VCaP (cell line): ENCODE results near the gene RNF227.

ENCODE experiments used
- H3K27ac ChIP-seq: fragments of 450-650 bp; 2 replicates; pipeline ENCODE4 v1.5.1; 2017
- TF ChIP-seq, protein P1 (sequence below): fragments of 450-650 bp; conservative IDR thresholded peaks from 2 replicates; pipeline ENCODE4 v1.5.1; 2017; ENCODE audit warnings: mild to moderate bottlenecking, moderate library complexity

The RNF227 gene

DNA sequence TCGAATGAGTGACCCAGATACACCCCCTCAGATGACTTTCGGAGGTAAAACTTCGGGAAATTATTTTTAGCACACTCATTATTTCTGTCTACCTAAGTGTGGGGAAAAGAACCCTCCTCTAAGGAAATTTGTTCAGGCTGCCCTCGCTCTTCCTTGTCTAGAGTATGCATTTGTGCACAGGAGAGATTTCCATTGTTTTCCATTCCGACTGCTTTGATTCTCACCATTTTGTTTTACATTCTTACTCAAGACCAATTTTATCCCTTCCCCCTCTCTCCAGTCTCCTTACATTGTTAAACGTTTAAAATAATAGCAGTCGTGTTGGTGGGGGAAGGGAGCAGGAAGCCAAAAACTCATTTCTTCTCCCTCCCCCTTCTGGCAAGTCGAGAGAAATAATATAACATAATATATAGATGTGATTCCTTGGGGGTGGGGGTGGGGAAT, 29.0 kb downstream of the RNF227 start:
- peak overlapping the region; percentile 97 for H3K27ac ChIP-seq
- TF ChIP-seq, protein P1, sequence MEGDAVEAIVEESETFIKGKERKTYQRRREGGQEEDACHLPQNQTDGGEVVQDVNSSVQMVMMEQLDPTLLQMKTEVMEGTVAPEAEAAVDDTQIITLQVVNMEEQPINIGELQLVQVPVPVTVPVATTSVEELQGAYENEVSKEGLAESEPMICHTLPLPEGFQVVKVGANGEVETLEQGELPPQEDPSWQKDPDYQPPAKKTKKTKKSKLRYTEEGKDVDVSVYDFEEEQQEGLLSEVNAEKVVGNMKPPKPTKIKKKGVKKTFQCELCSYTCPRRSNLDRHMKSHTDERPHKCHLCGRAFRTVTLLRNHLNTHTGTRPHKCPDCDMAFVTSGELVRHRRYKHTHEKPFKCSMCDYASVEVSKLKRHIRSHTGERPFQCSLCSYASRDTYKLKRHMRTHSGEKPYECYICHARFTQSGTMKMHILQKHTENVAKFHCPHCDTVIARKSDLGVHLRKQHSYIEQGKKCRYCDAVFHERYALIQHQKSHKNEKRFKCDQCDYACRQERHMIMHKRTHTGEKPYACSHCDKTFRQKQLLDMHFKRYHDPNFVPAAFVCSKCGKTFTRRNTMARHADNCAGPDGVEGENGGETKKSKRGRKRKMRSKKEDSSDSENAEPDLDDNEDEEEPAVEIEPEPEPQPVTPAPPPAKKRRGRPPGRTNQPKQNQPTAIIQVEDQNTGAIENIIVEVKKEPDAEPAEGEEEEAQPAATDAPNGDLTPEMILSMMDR = no peak

DNA sequence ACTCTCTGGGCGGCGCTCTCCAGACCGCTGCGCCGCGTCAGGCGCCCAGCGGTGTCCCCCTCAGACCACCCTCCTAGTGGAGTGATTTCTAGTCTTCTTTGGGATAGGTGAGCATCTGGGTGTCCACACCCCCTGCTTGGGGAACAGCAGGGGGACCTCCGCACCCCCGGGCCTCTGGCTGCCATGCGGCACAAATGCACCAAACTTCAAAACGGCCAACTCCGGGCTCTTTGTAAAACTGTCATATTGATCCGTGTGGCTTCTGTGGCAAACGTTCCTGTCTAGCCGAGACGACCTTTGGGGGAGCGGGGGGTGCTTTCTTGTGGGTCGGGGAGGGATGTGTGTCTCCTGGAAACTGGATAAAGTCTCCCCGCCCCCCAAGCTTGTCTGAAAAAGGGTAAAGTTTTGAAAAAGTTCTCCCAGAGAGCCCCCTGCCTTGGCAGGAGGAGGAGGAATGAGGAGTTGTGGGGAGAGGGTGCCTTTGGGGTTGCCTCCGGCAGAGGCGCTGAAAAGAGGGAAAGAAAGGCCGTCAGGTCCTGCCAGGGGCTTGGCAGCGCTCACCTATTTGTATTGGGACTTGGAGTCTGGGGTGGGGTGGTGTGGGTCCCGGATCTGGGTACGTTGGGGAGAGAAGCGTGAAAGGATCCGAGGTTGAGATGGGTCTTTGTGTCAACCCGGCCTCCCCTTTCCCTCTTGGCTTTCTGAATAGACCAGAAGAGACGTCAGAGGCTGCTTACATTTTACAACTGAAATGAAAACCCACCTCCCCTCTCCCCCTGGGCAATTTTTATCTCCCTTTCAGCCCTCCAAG, 29.7 kb downstream of the RNF227 start:
- TF ChIP-seq, protein P1 = no peak
- H3K27ac ChIP-seq = peak overlapping the region; percentile 97

DNA sequence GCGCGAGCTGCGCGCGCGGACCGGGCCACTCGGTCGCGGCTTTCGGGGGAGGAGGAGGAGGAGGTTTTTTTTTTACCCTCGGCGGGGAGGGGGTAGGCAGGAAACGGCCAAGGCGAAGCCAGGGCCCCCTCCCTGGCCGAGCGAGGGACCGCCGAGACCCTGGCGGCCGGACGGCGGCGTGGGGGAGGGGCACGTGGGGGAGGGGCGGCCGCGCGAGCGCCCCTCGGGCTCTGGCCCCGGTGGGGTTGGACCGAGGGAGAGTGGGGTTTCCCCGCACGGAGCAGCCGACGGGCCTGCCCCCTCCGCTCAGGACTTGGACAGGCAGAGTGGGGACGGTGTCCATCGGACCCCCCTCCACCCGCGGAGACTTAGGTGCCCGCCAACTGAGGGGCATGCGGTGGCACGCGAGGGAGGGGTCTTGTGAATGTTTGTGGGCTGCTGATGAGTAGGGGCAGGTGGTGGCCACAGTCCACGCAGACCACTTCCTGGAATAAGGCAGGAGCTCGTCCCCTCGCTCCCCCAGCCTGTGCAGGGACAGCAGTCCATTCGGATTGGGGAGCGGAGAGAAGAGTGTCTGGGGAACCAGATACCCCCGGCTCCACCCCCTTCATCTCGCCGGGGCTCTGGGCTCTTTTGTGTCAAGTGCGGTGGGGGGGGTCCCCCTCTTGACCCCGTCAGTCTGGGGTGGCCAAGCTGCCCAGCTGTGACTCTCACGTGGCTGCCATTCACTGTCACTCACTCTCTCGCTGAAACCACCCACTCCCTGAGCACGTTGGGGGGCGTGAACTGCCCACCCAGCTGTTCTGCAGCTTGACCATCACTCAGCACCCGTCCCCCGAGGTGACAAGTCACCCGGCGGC, 30.5 kb downstream of the RNF227 start:
- peak overlapping the region; percentile 97 for H3K27ac ChIP-seq
- TF ChIP-seq, protein P1 = no peak

DNA sequence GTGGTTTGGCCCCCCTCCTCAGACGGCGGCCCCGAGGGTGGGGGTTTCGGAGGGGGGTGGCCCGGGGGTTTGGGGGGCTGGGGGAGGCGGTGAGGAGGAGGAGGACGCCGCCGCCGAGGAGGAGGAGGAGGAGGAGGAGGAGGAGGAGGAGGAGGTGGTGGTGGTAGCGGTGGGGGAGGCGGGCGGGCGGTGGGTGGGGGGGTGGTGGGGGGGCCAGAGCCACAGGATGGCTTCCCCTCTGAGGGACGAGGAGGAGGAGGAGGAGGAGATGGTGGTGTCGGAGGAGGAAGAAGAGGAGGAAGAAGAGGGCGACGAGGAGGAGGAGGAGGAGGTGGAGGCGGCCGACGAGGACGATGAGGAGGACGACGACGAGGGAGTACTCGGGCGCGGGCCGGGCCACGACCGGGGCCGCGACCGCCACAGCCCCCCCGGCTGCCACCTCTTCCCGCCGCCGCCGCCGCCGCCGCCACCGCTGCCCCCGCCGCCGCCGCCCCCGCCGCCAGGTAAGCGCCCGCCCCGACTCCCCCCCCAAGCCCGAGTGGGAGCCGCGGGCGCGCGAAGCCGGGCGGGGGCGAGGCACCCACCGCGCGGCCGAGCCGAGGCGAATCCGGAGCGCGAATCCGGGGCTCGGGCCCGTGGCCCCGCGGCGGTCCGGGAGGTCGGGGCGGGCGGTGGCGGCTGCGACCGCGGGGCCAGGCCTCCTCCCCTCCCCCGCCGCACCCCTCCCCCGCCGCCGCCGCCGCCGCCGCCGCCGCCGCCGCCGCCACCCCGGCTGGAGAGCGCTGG, 31.3 kb downstream of the RNF227 start:
- TF ChIP-seq, protein P1 = no peak
- peak overlapping the region; percentile 97 for H3K27ac ChIP-seq

DNA sequence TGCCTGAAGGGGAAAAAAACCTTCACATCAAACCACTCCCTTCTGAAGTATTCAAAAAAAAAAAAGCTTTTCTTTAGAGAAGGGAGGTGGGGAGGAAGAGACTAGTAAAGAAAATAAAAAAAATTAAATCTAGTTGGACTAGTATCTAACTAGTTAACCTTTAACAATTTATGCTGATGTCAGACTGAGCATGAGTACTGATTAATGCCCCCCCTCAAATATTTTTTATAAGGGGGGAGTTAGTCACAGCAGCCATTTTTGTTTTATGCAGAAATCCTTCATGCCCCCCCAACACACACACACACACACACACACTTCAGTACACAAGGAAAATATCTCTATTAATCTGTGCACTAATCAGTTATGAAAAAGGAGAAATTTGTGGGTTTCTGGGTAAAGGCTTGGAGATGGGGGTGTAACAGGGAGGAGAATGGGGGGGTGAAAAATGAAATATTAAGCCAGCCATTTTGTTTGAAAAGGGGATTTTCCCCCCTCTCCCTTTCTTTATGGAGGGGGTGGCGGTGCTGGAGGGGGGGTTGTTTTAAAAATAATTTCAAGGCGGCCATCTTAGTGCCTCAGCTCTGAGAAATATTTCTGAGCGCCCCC, 32.2 kb downstream of the RNF227 start:
- peak overlapping the region; percentile 97 for H3K27ac ChIP-seq
- TF ChIP-seq, protein P1 = no peak

DNA sequence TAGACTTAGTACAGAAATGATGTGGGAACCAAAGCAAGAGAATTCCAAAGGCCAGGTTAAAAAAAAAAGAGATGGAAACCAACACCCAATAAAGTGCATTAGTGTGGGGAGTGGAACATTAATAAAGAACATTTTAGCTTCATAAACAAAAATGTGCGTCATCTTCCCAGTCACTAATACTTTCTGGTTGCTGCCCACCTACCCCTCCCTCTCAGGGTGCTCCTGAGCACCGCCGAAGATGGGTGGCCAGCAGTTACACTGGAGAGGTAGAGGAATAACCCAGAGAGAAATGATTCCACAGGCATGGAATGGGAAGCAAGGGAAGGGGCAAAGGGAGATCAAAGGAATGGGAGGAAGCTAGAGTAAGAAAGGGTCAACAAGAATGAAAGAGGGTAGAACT, 33.5 kb downstream of the RNF227 start:
- TF ChIP-seq, protein P1 = no peak
- H3K27ac ChIP-seq = peak overlapping the region; percentile 97
